HepG2 (cell line): ENCODE data around the gene PKLR. TPM values are rescaled to one million over a fixed set of nuclear protein-coding genes. Genes with fewer than 3 reads are reported as not detected.

Experiments used
- ATF6 ChIP-seq: sonication (generic); formaldehyde crosslinking; conservative IDR thresholded peaks from 2 replicates; pipeline ENCODE4 v1.4.0; 2020; ENCODE audit warnings: missing genetic modification reagents
- EP300 ChIP-seq, 3 experiments: sonication (generic) in 1 of 3; formaldehyde crosslinking in 1 of 3; IDR thresholded peaks; 2 replicates each; pipeline versions ENCODE4 v1.5.1 to v1.6.1; 2011 to 2020; ENCODE audit warnings: low read depth in 2 of 3, low read length in 2 of 3, borderline replicate concordance in 1 of 3, improper control_type of control experiment in 1 of 3, mild to moderate bottlenecking in 1 of 3, missing genetic modification reagents in 1 of 3, moderate library complexity in 1 of 3
- ESRRA ChIP-seq: sonication (generic); formaldehyde crosslinking; IDR thresholded peaks from 2 replicates; pipeline ENCODE4 v1.5.1; 2020; ENCODE audit warnings: mild to moderate bottlenecking, low read depth, missing genetic modification reagents
- ETV5 ChIP-seq: IDR thresholded peaks from 2 replicates; pipeline ENCODE4 v1.6.1; 2018; ENCODE audit warnings: missing biosample characterization, missing genetic modification reagents, inconsistent platforms, borderline replicate concordance
- FOXA3 ChIP-seq: IDR thresholded peaks from 2 replicates; pipeline ENCODE4 v1.6.1; 2016; ENCODE audit warnings: missing genetic modification reagents, missing compliant biosample characterization
- HMGXB4 ChIP-seq, 2 experiments: sonication (generic) in 1 of 2; formaldehyde crosslinking in 1 of 2; IDR thresholded peaks; 2 replicates each; pipeline versions ENCODE4 v1.4.0 to v1.6.1; 2018 to 2020; ENCODE audit warnings: missing genetic modification reagents in 2 of 2, borderline replicate concordance in 1 of 2, low read depth in 1 of 2, mild to moderate bottlenecking in 1 of 2, missing biosample characterization in 1 of 2
- KMT2A ChIP-seq: sonication (generic); formaldehyde crosslinking; IDR thresholded peaks from 2 replicates; pipeline ENCODE4 v1.4.0; 2020; ENCODE audit warnings: missing genetic modification reagents
- MLLT10 ChIP-seq: sonication (generic); formaldehyde crosslinking; IDR thresholded peaks from 2 replicates; pipeline ENCODE4 v1.4.0; 2020; ENCODE audit warnings: missing genetic modification reagents
- NR2F2 ChIP-seq: IDR thresholded peaks from 2 replicates; pipeline ENCODE4 v1.6.1; 2012; ENCODE audit warnings: low read depth, inconsistent platforms, borderline replicate concordance
- PCBP1 ChIP-seq: fragments of 200-400 bp; formaldehyde crosslinking; IDR thresholded peaks from 2 replicates; pipeline ENCODE4 v1.6.1; 2017; ENCODE audit warnings: mild to moderate bottlenecking, low read depth, low read length, borderline replicate concordance
- SKIL ChIP-seq: sonication (generic); formaldehyde crosslinking; IDR thresholded peaks from 2 replicates; pipeline ENCODE4 v1.8.0; 2022; ENCODE audit warnings: missing genetic modification reagents, mild to moderate bottlenecking, moderate library complexity, borderline replicate concordance
- TBP ChIP-seq: sonication (generic); formaldehyde crosslinking; IDR thresholded peaks from 2 replicates; pipeline ENCODE4 v1.5.0; 2020; ENCODE audit warnings: missing genetic modification reagents
- THAP11 ChIP-seq: IDR thresholded peaks from 2 replicates; pipeline ENCODE4 v1.6.1; 2016; ENCODE audit warnings: missing biosample characterization, missing genetic modification reagents
- ZKSCAN8 ChIP-seq: IDR thresholded peaks from 2 replicates; pipeline ENCODE4 v1.6.1; 2016; ENCODE audit warnings: borderline replicate concordance, missing genetic modification reagents, missing compliant biosample characterization
- ZNF136 ChIP-seq: sonication (generic); formaldehyde crosslinking; IDR thresholded peaks from 2 replicates; pipeline ENCODE4 v1.8.1; 2022; ENCODE audit warnings: low read depth, mild to moderate bottlenecking, moderate library complexity, missing genetic modification reagents
- ZNF44 ChIP-seq: sonication (generic); formaldehyde crosslinking; IDR thresholded peaks from 2 replicates; pipeline ENCODE4 v1.5.1; 2020; ENCODE audit warnings: mild to moderate bottlenecking, missing genetic modification reagents
- ZNF567 ChIP-seq: sonication (generic); formaldehyde crosslinking; IDR thresholded peaks from 2 replicates; pipeline ENCODE4 v1.8.1; 2023; ENCODE audit warnings: mild to moderate bottlenecking, missing genetic modification reagents, borderline replicate concordance
- ZNF652 ChIP-seq: IDR thresholded peaks from 2 replicates; pipeline ENCODE4 v1.6.1; 2016; ENCODE audit warnings: low read depth, borderline replicate concordance
- ZSCAN31 ChIP-seq: sonication (generic); formaldehyde crosslinking; IDR thresholded peaks from 2 replicates; pipeline ENCODE4 v1.5.0; 2020; ENCODE audit warnings: low read depth, mild to moderate bottlenecking, missing genetic modification reagents
- polyA plus RNA-seq, 8 experiments: library from polyadenylated mRNA; depleted of rRNA in 3 of 8; stranded (reverse) in 7 of 8; unstranded in 1 of 8; fragments of >200 nt; fragmentation: Illumina TruSeq in 4 of 8; extraction: Trizol in 4 of 8; gene quantifications; 2 replicates each; pipeline versions ENCODE4 v1.2.1 to v1.2.3, GENCODE V29; 2011 to 2016; ENCODE audit warnings: low read depth in 4 of 8, missing spikeins in 1 of 8, mixed read lengths in 1 of 8; ENCODE audit not compliant: insufficient read depth in 1 of 8
- total RNA-seq, 5 experiments: library from RNA; depleted of rRNA; stranded (reverse); fragments of >200 nt; fragmentation: Illumina TruSeq; extraction: Trizol; gene quantifications; 2 replicates each; pipeline ENCODE4 v1.2.3, GENCODE V29; 2016; ENCODE audit warnings: low read depth in 1 of 5
- TF ChIP-seq, protein P1 (sequence below): IDR thresholded peaks from 2 replicates; pipeline ENCODE4 v1.6.1; 2016; ENCODE audit warnings: low read depth, borderline replicate concordance
- TF ChIP-seq, protein P2 (sequence below): sonication (generic); formaldehyde crosslinking; IDR thresholded peaks from 2 replicates; pipeline ENCODE4 v1.5.1; 2020; ENCODE audit warnings: missing genetic modification reagents, mild to moderate bottlenecking, borderline replicate concordance

Gene PKLR
- total and polyA plus RNA-seq, 2 of the 13 experiments (the other 11 are each of a cell fraction or from before 2014, with no cell fraction given): 10.3 to 29.3 TPM

DNA sequence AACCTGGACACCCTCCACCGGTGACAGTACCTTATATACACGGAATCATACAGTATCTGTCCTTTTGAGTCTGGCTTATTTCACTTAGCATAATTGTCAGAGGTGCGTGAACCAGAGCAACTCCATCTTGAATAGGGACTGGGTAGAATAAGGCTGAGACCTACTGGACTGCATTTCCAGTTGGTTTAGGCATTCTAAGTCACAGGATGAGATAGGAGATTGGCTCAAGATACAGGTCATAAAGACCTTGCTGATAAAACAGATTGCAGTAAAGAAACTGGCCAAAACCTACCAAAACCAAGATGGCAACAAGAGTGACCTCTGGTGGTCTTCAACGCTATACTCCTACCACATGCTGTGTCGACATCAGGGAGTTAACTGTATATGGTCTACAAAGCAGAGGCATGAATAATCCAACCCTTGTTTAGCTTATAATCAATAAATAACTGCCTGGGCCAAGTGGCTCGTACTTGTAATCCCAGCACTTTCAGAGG is 6.1 kb upstream of the PKLR start (continued):
- TF ChIP-seq HMGXB4 (CRISPR knock-in tag; IDR thresholded peaks at IDR 0.05; ENCODE audit: borderline replicate concordance in 1 of 2, low read depth in 1 of 2): peak; percentile 14 to 61; a peak in 2 of 4 replicates
- no peak for TF ChIP-seq EP300 (IDR thresholded peaks at IDR 0.05; ENCODE audit: low read depth in 2 of 2, low read length in 2 of 2)
- TF ChIP-seq EP300 (CRISPR knock-in tag; IDR thresholded peaks at IDR 0.05; ENCODE audit: borderline replicate concordance): no peak
- TF ChIP-seq ZNF567 (CRISPR knock-in tag): no peak
- no peak for TF ChIP-seq SKIL (CRISPR knock-in tag)
- TF ChIP-seq ZSCAN31 (CRISPR knock-in tag): peak; percentile 6; the same call in 1 of the 2 replicates
- no peak for TF ChIP-seq ZNF44 (CRISPR knock-in tag)
- no peak for TF ChIP-seq ATF6 (CRISPR knock-in tag)
- no peak; the same call in 1 of the 2 replicates for TF ChIP-seq ETV5 (CRISPR knock-in tag)
- 0 out of 2 replicates have a peak, but pooled peaks have one; percentile 58 for TF ChIP-seq ZNF136 (CRISPR knock-in tag)
- no peak for TF ChIP-seq TBP
- TF ChIP-seq ZNF652 (CRISPR knock-in tag): peak; percentile 93
- TF ChIP-seq KMT2A (CRISPR knock-in tag): no peak
- no peak for TF ChIP-seq PCBP1
- TF ChIP-seq, protein P1, sequence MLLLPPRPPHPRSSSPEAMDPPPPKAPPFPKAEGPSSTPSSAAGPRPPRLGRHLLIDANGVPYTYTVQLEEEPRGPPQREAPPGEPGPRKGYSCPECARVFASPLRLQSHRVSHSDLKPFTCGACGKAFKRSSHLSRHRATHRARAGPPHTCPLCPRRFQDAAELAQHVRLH (CRISPR knock-in tag): 0 out of 2 replicates have a peak, but pooled peaks have one; percentile 33
- TF ChIP-seq THAP11 (CRISPR knock-in tag): peak; percentile 79
- TF ChIP-seq NR2F2: 0 out of 2 replicates have a peak, but pooled peaks have one; percentile 20
- TF ChIP-seq, protein P2, sequence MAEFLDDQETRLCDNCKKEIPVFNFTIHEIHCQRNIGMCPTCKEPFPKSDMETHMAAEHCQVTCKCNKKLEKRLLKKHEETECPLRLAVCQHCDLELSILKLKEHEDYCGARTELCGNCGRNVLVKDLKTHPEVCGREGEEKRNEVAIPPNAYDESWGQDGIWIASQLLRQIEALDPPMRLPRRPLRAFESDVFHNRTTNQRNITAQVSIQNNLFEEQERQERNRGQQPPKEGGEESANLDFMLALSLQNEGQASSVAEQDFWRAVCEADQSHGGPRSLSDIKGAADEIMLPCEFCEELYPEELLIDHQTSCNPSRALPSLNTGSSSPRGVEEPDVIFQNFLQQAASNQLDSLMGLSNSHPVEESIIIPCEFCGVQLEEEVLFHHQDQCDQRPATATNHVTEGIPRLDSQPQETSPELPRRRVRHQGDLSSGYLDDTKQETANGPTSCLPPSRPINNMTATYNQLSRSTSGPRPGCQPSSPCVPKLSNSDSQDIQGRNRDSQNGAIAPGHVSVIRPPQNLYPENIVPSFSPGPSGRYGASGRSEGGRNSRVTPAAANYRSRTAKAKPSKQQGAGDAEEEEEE: no peak
- no peak for TF ChIP-seq ZKSCAN8 (CRISPR knock-in tag)
- peak; percentile 54; the same call in 1 of the 2 replicates for TF ChIP-seq ESRRA (CRISPR knock-in tag)
- no peak for TF ChIP-seq MLLT10 (CRISPR knock-in tag)
- 0 out of 2 replicates have a peak, but pooled peaks have one; percentile 35 for TF ChIP-seq FOXA3 (CRISPR knock-in tag)
